Urinary bladder (tissue), 4 donors: ENCODE data around the gene USHBP1. TPM values are rescaled to one million over a fixed set of nuclear protein-coding genes. Genes with fewer than 3 reads are reported as not detected.
A peak's percentile ranks its signal among the peaks of the same experiment; 100 is the strongest.

ENCODE experiments used
- DNase-seq: peaks from one replicate; pipeline ENCODE4 v3.0.0-alpha.2; 2015; ENCODE audit errors: extremely low spot score
- H3K27ac ChIP-seq: one replicate; pipeline ENCODE4 v1.5.1; 2013; ENCODE audit warnings: low read depth, mild to moderate bottlenecking, moderate library complexity
- H3K36me3 ChIP-seq: one replicate; pipeline ENCODE4 v1.6.1; 2013; ENCODE audit warnings: mild to moderate bottlenecking, moderate library complexity; ENCODE audit not compliant: insufficient read depth
- H3K4me1 ChIP-seq: one replicate; pipeline ENCODE4 v1.6.1; 2013; ENCODE audit warnings: mild to moderate bottlenecking, moderate library complexity; ENCODE audit not compliant: insufficient read depth
- H3K4me3 ChIP-seq: one replicate; pipeline ENCODE4 v1.5.1; 2013; ENCODE audit warnings: low read depth, low read length
- WGBS: extraction: QIAGEN DNeasy Blood & Tissue Kit; methylation state at CpG from one replicate; pipeline ENCODE4 v1.1.7; 2013; 5-methylcytosine and 5-hydroxymethylcytosine counted together
- polyA plus RNA-seq: library from polyadenylated mRNA; stranded (reverse); fragments of 200-250 nt; gene quantifications from one replicate; pipeline ENCODE4 v1.2.3, GENCODE V29; 2013
- total RNA-seq: library from RNA; depleted of rRNA; stranded (reverse); fragments of >200 nt; gene quantifications from one replicate; pipeline ENCODE4 v1.2.3, GENCODE V29; 2014
- donor health status: healthy with polysubstance abuse.
- donor health status: healthy.

Gene USHBP1
- total and polyA plus RNA-seq, 2 donors, result 6.0 to 6.6 TPM

DNA sequence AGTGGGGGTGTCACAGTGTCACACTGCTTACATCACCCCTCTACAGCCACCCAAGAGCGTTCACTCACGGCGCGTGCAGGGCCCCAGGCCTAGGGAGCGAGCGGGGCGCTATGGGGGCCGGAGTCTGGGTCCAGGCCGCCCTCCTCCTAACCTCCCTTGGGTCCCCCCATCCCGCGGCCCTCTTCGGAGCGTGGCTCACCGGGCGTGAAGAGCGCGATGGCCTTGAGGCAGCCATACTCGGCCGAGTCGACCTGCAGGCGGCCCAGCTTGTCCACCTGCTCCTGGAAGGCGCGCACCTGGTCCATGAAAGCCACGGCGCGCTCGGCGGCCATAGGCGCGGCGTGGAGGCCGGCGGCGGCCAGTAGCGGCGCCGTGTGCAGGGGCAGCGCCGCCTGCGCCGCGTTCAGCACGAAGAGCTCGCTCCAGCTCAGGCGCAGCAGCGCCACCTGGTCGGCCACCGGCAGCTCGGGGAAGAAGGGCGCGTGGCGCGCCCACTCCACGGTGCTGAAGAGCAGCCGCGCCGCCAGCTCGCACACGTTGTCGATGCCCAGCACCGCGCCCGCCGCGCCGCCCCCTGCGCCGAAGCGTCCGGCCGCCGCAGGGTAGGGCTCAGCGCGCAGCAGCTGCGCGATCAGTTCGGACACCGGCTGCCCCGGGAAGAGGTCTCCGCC lies 29.1 kb downstream of the USHBP1 start:
- WGBS, result 4% methylated on average over 80 of the region's 80 CpGs
- no peaks in the 10 kb centered on the region for H3K36me3 ChIP-seq
- peak overlapping the region; percentile 63 for H3K27ac ChIP-seq
- peaks cover 5% of the 10 kb centered on the region for H3K4me1 ChIP-seq
- H3K4me3 ChIP-seq, result peak overlapping the region; percentile 57
- no peak for DNase-seq

DNA sequence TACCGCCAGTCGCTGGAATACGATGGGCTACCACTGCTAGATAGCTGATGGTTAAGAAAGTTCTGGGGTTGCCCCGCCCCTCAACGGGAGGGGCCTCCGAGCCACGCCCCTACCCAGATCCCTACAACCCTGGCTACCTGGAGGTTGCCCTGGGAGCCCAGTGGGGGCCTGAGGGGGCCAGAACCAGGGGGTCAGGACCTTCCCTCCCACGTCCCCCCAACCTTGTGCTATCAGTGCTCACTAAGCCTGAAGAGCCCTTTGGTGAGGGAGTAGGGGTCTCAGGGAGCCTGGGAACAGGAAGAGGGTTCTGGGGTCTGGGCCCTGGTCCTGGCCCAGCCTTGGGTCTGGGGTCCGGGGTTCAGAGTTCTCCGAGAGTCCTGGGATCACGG lies 29.6 kb downstream of the USHBP1 start:
- 28% methylated on average over 11 of the region's 11 CpGs for WGBS
- DNase-seq, result no peak
- Histone ChIP-seq H3K4me1 (peaks cover 5% of the 10 kb centered on the region), H3K36me3 (no peaks in the 10 kb centered on the region), H3K27ac (no peak overlapping the region), H3K4me3 (peak overlapping the region; percentile 57)

DNA sequence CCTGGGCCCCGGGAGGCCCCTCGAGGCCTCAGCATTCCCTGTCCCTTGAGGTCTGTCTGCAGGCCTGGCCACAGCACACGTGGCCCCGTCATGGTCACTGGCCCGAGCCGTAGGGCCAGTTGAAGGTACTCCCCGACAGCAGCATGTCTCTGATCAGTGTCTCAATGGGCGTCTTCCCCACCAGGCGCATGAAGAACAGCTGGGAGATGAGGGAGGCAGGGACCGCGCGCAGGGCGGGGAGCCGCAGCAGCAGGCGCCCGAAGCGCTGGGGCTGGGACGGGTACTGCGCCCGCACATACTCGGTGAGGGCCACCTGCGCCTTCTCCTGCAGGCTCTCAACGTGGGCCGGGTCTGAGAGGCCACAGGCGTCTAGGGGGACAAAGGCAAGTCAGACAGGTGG lies 32.3 kb downstream of the USHBP1 start:
- 91% methylated on average over 25 of the region's 25 CpGs for WGBS
- no peak for DNase-seq
- H3K4me1 ChIP-seq, result peaks cover 5% of the 10 kb centered on the region
- no peaks in the 10 kb centered on the region for H3K36me3 ChIP-seq
- H3K27ac ChIP-seq, result no peak overlapping the region
- no peak overlapping the region for H3K4me3 ChIP-seq

DNA sequence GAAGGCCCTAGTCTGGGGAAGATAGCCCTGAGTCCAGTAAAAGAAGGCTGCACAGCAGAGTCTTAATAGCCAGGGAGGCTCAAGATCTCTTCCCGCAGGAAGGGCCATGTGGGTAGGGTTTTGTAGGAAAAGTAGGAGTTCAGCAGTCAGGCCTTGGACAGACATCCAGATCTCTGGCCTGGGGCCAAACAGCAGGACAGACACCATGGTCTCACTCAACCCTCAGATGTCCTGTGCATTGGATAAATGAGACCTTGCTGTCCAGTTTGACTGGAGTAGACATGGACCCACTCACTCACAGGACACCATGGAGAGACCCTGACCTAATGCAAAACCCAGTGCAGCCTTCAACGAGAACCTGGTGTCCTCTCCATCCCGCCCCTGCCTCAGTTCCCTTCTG lies 34.7 kb downstream of the USHBP1 start:
- Histone ChIP-seq H3K36me3 (no peaks in the 10 kb centered on the region), H3K27ac (no peak overlapping the region), H3K4me3 (no peak overlapping the region), H3K4me1 (no peaks in the 10 kb centered on the region)
- 95% methylated on average over 3 of the region's 3 CpGs for WGBS
- no peak for DNase-seq

DNA sequence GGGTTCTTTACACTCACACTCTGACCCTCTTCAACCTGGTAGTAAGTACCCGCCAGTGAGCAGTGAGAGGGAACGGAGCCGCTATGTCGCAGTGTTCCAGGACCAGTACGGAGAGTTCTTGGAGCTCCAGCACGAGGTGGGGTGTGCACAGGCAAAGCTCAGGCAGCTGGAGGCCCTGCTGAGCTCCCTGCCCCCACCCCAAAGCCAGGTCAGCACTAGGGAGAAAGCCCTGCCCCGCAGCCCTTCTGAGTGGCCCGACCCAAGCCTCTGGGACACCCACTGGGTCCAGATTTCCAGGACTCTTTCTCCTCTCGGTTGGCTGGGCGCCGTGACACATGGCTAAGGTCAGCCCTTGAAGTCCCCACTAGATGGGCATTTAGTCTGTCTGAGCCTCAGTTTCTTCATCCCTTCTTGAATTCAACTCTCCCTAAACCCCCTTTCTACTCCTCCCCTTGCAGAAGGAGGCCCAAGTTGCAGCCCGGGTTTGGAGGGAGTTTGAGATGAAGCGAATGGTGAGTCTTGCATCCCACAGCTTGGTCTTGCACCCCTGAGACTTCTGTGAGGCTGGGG lies 36.7 kb downstream of the USHBP1 start:
- Histone ChIP-seq H3K4me3 (no peak overlapping the region), H3K36me3 (no peaks in the 10 kb centered on the region), H3K4me1 (no peaks in the 10 kb centered on the region), H3K27ac (no peak overlapping the region)
- DNase-seq, result no peak
- WGBS, result 73% methylated on average over 13 of the region's 13 CpGs

DNA sequence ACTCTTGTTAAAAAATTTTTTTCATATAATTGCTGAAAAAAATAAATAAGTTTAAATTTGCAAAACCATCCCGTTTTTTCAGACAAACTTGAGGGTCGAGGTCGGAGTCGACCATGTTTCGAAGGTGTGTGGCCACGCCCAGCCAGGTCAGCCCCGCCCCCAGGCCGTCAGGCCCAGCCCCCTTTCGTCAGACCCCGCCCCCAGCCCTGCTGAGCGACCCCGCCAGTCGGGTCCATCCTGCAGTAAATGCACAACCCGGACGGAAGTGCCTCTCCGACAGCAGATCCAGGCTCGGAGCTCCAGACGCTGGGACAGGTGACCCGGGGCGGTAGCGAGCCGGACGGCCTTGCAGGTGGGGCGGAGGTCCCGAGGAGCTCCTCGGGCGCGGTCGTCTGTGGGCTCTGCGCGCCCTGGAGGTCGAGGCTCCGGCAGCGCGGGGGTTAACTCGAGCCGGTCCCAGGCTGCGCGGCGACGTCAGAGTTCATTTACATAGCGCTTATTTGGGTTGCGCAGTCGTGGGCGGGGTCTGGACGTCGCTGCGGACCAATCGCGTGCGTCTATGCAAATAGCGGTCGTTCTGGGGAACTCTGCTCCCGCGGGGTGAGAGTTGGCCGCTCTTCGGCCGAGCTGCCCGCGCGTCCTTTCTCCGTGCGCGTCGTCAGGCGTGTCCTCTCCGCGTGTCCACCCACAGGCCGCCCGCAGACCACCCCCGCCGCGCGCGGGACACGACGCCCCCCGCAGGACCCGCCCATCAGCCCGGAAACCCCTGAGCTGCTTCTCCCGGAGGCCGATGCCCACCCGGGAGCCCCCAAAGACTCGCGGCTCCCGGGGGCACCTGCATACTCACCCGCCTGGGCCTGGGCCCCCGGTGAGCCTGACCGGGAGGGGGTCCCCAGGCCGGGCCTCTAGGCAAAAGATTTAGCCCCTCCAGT lies 38.3 kb downstream of the USHBP1 start, which contains the start of gene OCEL1:
TSS of gene OCEL1 (plus strand) at position 225 of the 932 bp plus-strand sequence. CDS start at position 247, 22 bp downstream.
- no peaks in the 10 kb centered on the region for H3K4me1 ChIP-seq
- peak within 1 kb of the TSS; percentile 54 for H3K4me3 ChIP-seq
- WGBS, result under 1% methylated on average over 90 of the region's 90 CpGs
- H3K27ac ChIP-seq, result peak within 1 kb of the TSS; percentile 67
- DNase-seq, result peak; percentile 94
- H3K36me3 ChIP-seq, result no peaks in the 10 kb centered on the region

DNA sequence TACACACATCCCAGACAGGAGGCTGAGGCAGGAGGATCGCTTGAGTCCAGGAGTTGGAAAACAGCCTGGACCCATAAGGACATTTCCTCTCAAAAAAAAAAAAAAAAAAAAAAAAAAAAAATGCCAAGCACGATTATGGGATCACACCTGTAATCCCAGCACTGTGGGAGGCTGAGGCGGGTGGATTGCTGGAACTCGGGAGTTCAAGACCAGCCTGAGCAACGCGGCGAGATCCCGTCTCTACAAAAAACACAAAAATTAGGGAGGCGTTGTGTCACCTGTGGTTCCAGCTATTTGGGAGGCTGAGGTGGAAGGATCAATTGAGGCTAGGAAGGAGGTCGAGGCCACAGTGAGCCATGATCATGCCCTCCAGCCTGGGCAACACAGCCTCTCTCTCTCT lies 39.5 kb downstream of the USHBP1 start:
- no peaks in the 10 kb centered on the region for H3K36me3 ChIP-seq
- no peak overlapping the region for H3K27ac ChIP-seq
- 90% methylated on average over 10 of the region's 10 CpGs for WGBS
- DNase-seq, result no peak
- H3K4me3 ChIP-seq, result no peak overlapping the region
- H3K4me1 ChIP-seq, result no peaks in the 10 kb centered on the region

DNA sequence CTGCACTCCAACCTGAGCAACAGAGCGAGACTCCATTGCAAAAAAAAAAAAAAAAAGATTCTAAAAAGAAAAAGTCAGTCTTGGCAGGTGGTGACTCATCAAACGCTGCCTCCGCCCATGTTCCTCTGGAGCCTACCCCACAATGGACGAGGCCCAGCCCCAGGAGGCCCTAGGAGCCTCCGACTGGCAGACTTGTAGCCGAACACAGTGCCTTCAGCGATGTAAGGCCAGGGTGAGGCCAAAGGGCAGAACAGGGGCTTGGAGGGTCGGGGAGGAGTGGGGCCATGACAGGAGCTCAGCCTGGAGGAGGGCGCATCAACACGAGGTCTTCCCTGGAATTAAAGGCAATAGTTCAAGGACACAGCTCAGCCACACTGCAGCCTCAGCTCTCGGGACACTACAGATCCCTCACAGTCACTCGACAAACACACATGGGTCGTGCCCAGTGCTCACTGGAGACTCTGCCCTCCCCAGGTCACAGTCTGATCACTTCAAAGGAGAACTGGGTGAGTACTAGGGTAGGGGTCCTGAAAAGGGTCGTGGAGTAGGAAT lies 44.3 kb downstream of the USHBP1 start:
- no peak overlapping the region for H3K27ac ChIP-seq

DNA sequence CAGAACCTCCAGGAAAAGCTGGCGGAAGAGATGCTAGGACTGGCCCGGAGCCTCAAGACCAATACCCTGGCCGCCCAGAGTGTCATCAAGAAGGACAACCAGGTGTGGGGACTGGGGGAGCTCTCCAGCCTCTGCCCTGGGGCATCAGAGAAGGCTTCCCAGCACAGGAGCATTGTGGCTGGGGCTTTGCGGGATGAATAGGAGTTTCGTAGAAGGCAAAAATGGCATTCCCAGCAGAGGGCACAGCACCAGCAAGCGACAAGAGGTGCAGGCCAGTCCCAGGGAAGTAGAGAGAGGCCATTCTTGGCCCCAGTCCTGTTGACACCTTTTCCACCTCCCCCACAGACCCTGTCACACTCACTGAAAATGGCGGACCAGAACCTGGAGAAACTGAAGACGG lies 45.3 kb downstream of the USHBP1 start:
- DNase-seq, result no peak
- Histone ChIP-seq H3K36me3 (no peaks in the 10 kb centered on the region), H3K4me1 (no peaks in the 10 kb centered on the region), H3K4me3 (no peak overlapping the region), H3K27ac (no peak overlapping the region)
- 99% methylated on average over 8 of the region's 8 CpGs for WGBS

More for the DNA sequence above, 44.3 kb downstream of the USHBP1 start:
- H3K4me3 ChIP-seq, result no peak overlapping the region
- DNase-seq, result no peak
- H3K4me1 ChIP-seq, result no peaks in the 10 kb centered on the region
- H3K36me3 ChIP-seq, result no peaks in the 10 kb centered on the region
- WGBS, result 47% methylated on average over 14 of the region's 14 CpGs

DNA sequence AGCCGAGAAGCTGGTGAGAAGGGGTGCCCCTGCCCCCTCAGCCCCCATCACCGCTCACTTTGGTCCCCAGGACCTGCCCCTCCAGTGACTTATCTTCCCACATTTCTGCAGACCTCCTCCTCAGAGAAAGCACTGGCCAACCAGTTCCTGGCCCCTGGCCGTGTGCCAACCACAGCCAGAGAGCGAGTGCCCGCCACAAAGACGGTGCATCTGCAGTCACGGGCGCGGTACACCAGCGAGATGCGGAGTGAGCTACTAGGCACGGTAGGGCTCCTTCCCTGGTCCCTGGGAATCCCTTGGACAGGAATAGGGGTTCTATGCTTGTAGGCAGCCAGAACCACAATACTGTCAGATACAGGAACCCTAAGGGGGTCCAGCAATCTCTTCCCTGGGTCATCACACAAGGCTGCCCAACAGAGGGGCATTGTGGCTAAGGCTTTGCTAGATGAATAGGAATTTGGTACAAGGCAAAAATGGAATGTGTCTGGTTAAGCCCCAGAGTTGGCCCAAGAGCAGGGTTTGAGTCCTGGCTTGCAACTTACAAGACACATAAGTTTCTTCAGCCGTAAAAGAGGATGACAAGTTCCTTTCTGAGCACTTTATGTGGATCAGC lies 48.4 kb downstream of the USHBP1 start:
- DNase-seq, result no peak

DNA sequence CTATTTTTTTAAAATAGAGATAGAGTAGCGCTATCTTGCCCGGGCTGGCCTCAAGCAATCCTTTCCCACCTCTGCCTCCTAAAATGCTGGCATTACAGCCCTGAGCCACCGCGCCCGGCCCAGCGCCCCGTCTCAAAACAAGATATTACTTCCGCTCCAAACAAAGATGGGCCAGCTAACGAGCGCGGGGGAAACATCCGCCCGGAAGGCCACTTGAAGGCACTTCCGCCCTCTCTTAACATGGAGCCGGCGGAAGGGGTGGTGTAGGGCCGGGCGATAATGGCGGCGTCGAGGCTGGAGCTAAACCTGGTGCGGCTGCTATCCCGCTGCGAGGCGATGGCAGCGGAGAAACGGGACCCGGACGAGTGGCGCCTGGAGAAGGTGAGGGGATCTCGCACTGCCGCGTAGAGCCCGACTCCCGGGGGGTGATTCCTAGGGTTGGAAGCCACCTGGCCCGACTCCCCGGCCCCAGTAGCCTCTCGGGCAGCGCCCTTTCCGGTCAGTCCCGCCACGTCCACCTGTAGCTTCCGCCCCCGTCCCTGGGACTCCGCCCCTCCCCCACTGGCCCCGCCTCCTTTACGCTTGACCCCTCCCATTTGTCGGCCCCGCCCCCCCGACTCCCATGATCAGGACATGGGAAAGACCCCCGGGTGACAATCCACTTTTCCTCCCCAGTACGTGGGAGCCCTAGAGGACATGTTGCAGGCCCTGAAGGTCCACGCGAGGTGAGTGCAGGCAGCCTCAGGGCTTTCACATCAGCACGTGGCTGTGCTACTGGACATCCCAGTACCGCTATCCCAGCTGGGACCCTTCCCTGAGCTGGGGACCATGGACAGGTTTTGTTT lies 49.2 kb downstream of the USHBP1 start, which contains the start of gene USE1:
TSS of gene USE1 (plus strand) at position 231 of the 845 bp plus-strand sequence. CDS start at position 280, 49 bp downstream.
- DNase-seq, result peak; percentile 89
- H3K4me3 ChIP-seq, result peak within 1 kb of the TSS; percentile 73
- WGBS, result 2% methylated on average over 56 of the region's 56 CpGs
- no peaks in the 10 kb centered on the region for H3K4me1 ChIP-seq
- H3K36me3 ChIP-seq, result peaks cover 2% of the 10 kb centered on the region
- H3K27ac ChIP-seq, result peak within 1 kb of the TSS; percentile 94

More for the DNA sequence above, 48.4 kb downstream of the USHBP1 start:
- peak overlapping the region; percentile 73 for H3K4me3 ChIP-seq
- H3K4me1 ChIP-seq, result no peaks in the 10 kb centered on the region
- peaks cover 2% of the 10 kb centered on the region for H3K36me3 ChIP-seq
- H3K27ac ChIP-seq, result no peak overlapping the region
- 83% methylated on average over 13 of the region's 13 CpGs for WGBS

DNA sequence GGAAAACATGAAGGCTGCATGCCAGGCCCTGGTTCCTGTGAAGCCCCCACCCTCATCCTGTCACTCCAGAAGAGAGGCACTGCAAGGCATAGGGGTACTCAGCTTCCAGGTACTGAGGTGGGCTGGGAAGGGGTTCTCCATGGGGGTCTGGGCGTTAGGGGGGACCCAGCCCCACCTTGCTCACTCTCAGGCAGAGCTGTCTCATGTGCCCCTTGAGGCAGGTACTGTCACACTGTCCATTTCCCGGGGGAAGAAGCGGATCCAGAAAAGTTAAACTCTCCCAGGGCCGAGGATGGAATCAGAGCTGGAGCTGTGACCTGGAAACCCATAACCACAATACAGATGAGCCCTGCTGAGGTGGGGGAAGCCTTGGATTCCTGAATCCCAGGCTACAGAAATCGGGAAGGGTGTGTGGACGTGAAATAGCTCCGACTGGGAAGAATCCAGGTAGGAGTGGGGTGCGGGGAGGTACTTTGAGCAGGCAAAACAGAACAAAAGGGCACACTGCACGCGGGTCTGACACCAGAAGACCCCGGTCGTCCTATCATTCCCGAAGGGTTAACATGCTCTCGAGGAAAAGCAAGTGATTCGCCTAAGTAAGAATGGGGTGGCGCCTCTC lies 49.9 kb downstream of the USHBP1 start:
- Histone ChIP-seq H3K4me3 (peak overlapping the region; percentile 73), H3K36me3 (peaks cover 5% of the 10 kb centered on the region), H3K4me1 (no peaks in the 10 kb centered on the region), H3K27ac (peak overlapping the region; percentile 76)
- DNase-seq, result no peak
- WGBS, result 22% methylated on average over 16 of the region's 16 CpGs
